WTC11 (cell line): ENCODE measurements around the gene ADAM8. TPM values are rescaled to one million over a fixed set of nuclear protein-coding genes. Genes with fewer than 3 reads are reported as not detected.
"Not testable (repeated sequence)": the region's sequence is repeated elsewhere in the genome, so short reads cannot be mapped to it uniquely, and the experiment has no call there.

ENCODE experiments used
- ATAC-seq: fragments of 200-7000 bp; cut with Tn5 transposase; 2 replicates; pipeline ENCODE4 v1.10.0; 2021; ENCODE audit warnings: mild to moderate bottlenecking, moderate library complexity
- CTCF ChIA-PET: fragments of 300-600 bp; sonication (Branson Sonifier 250); formaldehyde crosslinking; loops from one replicate; lab custom pipeline; 2021; ENCODE audit warnings: antibody characterized with exemption; lab: Charles Lee
- POLR2A ChIA-PET: fragments of 350-600 bp; sonication (Branson Sonifier 250); formaldehyde crosslinking; loops from one replicate; lab custom pipeline; 2021; ENCODE audit warnings: antibody characterized with exemption; lab: Charles Lee
- DNase-seq: peaks from one replicate; pipeline ENCODE4 v3.0.0; 2021; ENCODE audit warnings: low spot score
- H3K27ac Mint-ChIP-seq: 2 replicates; pipeline ENCODE4 v1.8.0; 2021; ENCODE audit warnings: mixed read lengths
- H3K27me3 Mint-ChIP-seq: 2 replicates; pipeline ENCODE4 v1.8.0; 2021; ENCODE audit warnings: low read depth, mild to moderate bottlenecking, moderate library complexity, mixed read lengths
- H3K36me3 Mint-ChIP-seq: 2 replicates; pipeline ENCODE4 v1.8.0; 2021; ENCODE audit warnings: mixed read lengths
- H3K4me1 Mint-ChIP-seq: 2 replicates; pipeline ENCODE4 v1.8.0; 2022; ENCODE audit warnings: mixed read lengths
- H3K4me3 Mint-ChIP-seq: 2 replicates; pipeline ENCODE4 v1.8.0; 2021; ENCODE audit warnings: mild to moderate bottlenecking, moderate library complexity, mixed read lengths
- H3K9me3 Mint-ChIP-seq: 2 replicates; pipeline ENCODE4 v1.8.0; 2021; ENCODE audit warnings: mixed read lengths
- NFE2L1 ChIP-seq: sonication (generic); formaldehyde crosslinking; IDR thresholded peaks from 2 replicates; pipeline ENCODE4 v1.8.1; 2023; ENCODE audit warnings: missing genetic modification reagents
- NFYB ChIP-seq: sonication (generic); formaldehyde crosslinking; conservative IDR thresholded peaks from 2 replicates; pipeline ENCODE4 v1.8.0; 2022; ENCODE audit warnings: low read depth, missing genetic modification reagents
- NR1H2 ChIP-seq: sonication (generic); formaldehyde crosslinking; IDR thresholded peaks from 2 replicates; pipeline ENCODE4 v1.9.0; 2021; ENCODE audit warnings: mild to moderate bottlenecking, moderate library complexity, missing genetic modification reagents
- NR2C2 ChIP-seq: sonication (generic); formaldehyde crosslinking; IDR thresholded peaks from 2 replicates; pipeline ENCODE4 v1.8.0; 2022; ENCODE audit warnings: mild to moderate bottlenecking, missing genetic modification reagents
- SP1 ChIP-seq: sonication (generic); formaldehyde crosslinking; conservative IDR thresholded peaks from 2 replicates; pipeline ENCODE4 v1.8.1; 2022; ENCODE audit warnings: missing genetic modification reagents
- ZNF121 ChIP-seq: sonication (generic); formaldehyde crosslinking; IDR thresholded peaks from 2 replicates; pipeline ENCODE4 v1.8.0; 2023; ENCODE audit warnings: missing genetic modification reagents
- total RNA-seq: library from RNA; stranded (reverse); gene quantifications from 3 replicates; pipeline ENCODE4 v1.2.3, GENCODE V29; 2021
- TF ChIP-seq, protein P1 (sequence below): sonication (generic); formaldehyde crosslinking; IDR thresholded peaks from 2 replicates; pipeline ENCODE4 v1.8.0; 2022; ENCODE audit warnings: missing genetic modification reagents
- TF ChIP-seq, protein P2 (sequence below): sonication (generic); formaldehyde crosslinking; IDR thresholded peaks from 2 replicates; pipeline ENCODE4 v1.8.1; 2023; ENCODE audit warnings: mild to moderate bottlenecking, missing genetic modification reagents
- TF ChIP-seq, protein P3 (sequence below): sonication (generic); formaldehyde crosslinking; IDR thresholded peaks from 2 replicates; pipeline ENCODE4 v1.8.0; 2023; ENCODE audit warnings: missing genetic modification reagents, mild to moderate bottlenecking, borderline replicate concordance
- TF ChIP-seq, protein P4 (sequence below): fragments of 250-450 bp; sonication (Bioruptor Pico); IDR thresholded peaks from 2 replicates; pipeline ENCODE4 v1.9.0; 2021; ENCODE audit warnings: mild to moderate bottlenecking, borderline replicate concordance

The ADAM8 gene
- total RNA-seq, 1 experiment from 2014 or later: 7.2 TPM

DNA sequence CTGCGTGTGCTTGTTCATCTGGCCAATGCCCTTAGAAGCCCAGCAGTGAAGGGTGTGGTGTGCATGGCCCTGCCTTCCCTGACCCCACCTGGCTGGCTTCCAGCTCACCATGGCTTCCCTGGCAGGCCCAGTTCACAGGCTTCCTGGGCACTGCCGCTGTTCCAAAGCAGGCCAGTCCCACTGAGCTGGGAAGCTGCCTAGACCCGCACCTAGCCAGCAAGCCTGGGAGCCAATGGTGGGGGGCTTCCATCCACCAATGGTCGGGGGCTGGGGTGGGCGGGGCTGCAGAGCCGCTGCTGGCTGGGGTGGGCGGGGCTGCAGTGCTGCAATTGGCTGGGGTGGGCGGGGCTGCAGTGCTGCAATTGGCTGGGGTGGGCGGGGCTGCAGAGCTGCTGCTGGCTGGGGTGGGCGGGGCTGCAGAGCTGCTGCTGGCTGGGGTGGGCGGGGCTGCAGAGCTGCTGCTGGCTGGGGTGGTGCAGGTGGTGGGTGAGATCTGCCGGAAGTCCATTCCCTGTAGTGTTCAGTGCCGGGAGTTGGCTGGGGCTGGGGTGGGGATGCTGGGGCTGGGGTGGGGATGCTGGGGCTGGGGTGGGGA is 47.6 kb upstream of the ADAM8 start:
- ATAC-seq (peak; percentile 61), DNase-seq (peak; percentile 80)
- Mint-ChIP-seq H3K4me3 (no peak overlapping the region; the same call in 1 of the 2 replicates), H3K4me1 (peaks cover 12% of the 10 kb centered on the region), H3K9me3 (peaks cover 8% of the 10 kb centered on the region), H3K27ac (no peak overlapping the region), H3K36me3 (0 out of 2 replicates have a peak, but pooled peaks cover 2% of the 10 kb centered on the region)
- POLR2A ChIA-PET: no interaction called here
- CTCF ChIA-PET: interaction anchor here (0.5 to 2.0 kb wide), 8 partner anchors 9 to 578 kb away, joined by 3 to 14 read pairs (median 6); partner anchors contain the start of genes FUOM and PRAP1
- TF ChIP-seq ZNF121 (CRISPR knock-in tag) (peak; percentile 46; the same call in 1 of the 2 replicates), SP1 (CRISPR knock-in tag) (no peak)
- TF ChIP-seq, protein P1, sequence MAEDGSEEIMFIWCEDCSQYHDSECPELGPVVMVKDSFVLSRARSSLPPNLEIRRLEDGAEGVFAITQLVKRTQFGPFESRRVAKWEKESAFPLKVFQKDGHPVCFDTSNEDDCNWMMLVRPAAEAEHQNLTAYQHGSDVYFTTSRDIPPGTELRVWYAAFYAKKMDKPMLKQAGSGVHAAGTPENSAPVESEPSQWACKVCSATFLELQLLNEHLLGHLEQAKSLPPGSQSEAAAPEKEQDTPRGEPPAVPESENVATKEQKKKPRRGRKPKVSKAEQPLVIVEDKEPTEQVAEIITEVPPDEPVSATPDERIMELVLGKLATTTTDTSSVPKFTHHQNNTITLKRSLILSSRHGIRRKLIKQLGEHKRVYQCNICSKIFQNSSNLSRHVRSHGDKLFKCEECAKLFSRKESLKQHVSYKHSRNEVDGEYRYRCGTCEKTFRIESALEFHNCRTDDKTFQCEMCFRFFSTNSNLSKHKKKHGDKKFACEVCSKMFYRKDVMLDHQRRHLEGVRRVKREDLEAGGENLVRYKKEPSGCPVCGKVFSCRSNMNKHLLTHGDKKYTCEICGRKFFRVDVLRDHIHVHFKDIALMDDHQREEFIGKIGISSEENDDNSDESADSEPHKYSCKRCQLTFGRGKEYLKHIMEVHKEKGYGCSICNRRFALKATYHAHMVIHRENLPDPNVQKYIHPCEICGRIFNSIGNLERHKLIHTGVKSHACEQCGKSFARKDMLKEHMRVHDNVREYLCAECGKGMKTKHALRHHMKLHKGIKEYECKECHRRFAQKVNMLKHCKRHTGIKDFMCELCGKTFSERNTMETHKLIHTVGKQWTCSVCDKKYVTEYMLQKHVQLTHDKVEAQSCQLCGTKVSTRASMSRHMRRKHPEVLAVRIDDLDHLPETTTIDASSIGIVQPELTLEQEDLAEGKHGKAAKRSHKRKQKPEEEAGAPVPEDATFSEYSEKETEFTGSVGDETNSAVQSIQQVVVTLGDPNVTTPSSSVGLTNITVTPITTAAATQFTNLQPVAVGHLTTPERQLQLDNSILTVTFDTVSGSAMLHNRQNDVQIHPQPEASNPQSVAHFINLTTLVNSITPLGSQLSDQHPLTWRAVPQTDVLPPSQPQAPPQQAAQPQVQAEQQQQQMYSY (CRISPR knock-in tag): peak; percentile 76; the same call in 1 of the 2 replicates
- TF ChIP-seq, all 79 proteins: peak for 2
- peaks cover 61% of the 10 kb centered on the region for H3K27me3 Mint-ChIP-seq

DNA sequence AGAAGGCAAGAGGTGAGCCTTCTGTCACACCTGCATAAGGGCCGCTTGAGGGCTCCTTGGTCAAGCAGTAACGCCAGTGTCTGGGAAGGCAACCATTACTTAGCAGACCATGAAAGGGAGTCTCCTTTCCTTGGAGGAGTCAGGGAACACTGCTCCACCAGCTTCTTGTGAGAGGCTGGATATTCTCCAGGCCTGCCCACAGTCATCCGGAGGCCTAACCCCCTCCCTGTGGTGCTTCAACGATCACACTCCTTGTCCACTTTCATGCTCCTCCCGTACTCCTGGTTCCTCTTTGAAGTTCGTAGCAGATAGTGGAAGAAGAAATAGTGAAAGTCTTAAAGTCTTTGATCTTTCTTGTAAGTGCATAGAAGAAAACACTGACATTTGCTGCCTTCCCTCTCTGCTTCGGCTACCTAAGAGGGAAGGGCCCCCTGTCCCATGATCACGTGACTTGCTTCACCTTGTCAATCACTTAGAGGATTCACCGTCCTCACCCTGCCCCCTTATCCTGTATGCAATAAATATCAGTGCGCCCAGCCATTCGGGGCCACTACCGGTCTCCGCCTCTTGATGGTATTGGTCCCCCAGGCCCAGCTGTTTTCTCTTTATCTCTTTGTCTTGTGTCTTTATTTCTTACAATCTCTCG is 45.5 kb upstream of the ADAM8 start:
- H3K4me3 Mint-ChIP-seq, H3K9me3 Mint-ChIP-seq, DNase-seq, H3K4me1 Mint-ChIP-seq, H3K36me3 Mint-ChIP-seq, H3K27ac Mint-ChIP-seq, POLR2A ChIA-PET, ATAC-seq, CTCF ChIA-PET: not testable (repeated sequence)
- peaks cover 48% of the 10 kb centered on the region for H3K27me3 Mint-ChIP-seq

DNA sequence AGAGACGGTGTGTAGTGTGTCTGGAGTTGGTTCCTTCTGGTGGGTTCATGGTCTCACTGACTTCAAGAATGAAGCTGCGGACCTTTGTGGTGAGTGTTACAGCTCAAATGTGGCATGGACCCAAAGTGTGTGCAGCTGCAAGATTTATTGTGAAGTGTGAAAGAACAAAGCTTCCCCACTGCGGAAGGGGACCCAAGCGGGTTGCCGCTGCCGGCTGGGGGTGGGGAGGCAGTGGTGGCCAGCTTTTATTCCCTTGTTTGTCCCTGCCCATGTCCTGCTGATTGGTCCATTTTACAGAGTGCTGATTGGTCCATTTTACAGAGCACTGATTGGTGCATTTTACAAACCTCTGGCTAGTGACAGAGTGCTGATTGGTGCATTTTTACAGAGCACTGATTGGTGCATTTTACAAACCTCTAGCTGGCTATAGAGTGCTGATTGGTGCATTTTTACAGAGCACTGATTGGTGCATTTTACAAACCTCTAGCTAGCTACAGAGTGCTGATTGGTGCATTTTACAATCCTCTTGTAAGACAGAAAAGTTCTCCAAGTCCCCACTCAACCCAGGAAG is 44.3 kb upstream of the ADAM8 start:
- POLR2A ChIA-PET, DNase-seq, ATAC-seq, H3K36me3 Mint-ChIP-seq, H3K4me3 Mint-ChIP-seq, H3K27ac Mint-ChIP-seq, CTCF ChIA-PET, H3K4me1 Mint-ChIP-seq, H3K9me3 Mint-ChIP-seq: not testable (repeated sequence)
- peaks cover 35% of the 10 kb centered on the region for H3K27me3 Mint-ChIP-seq
- TF ChIP-seq NFYB (CRISPR knock-in tag): peak; percentile 32; the same call in 1 of the 2 replicates

DNA sequence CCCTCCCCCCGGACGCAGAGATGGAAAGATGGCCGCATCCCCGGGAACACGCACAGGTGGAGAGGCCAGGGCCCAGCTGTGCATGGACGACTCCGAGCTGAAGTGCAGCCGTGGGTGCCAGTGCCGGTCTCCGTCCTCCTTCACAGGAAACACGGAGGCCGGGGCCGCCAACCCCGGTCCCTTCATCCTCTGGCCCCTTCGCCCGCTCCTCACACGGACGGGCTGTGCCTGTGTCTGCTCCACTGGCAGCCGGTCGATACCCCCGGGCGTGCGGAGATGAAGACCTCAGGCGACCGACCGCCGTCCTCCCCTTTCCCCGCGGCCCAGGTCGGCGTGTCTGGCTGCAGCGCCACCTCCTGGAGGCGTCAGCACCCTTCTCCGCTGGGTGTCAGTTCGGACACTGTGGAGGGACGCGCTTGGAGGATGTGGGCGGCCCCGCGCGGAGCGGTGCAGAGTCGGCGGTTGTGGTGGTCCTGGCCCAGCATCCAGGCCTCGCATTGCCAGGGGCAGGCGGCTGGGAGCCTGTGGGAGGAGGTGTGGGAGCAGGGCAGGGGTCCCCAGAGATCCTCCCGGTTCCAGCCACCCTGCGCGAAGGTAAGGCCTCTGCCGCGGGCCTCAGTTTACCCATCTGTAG is 41.9 kb upstream of the ADAM8 start:
- ChIA-PET CTCF (interaction anchor here (0.6 to 2.5 kb wide), 4 partner anchors 11 to 1011 kb away, joined by 3 to 20 read pairs (median 7); partner anchors contain the start of gene STK32C), POLR2A (no interaction called here)
- Mint-ChIP-seq H3K9me3 (peaks cover 8% of the 10 kb centered on the region), H3K4me1 (0 out of 2 replicates have a peak, but pooled peaks cover 3% of the 10 kb centered on the region), H3K36me3 (0 out of 2 replicates have a peak, but pooled peaks cover 2% of the 10 kb centered on the region), H3K27ac (no peak overlapping the region), H3K4me3 (peak overlapping the region; percentile 58), H3K27me3 (peaks cover 26% of the 10 kb centered on the region)
- DNase-seq: peak; percentile 86
- ATAC-seq: peak; percentile 98
- TF ChIP-seq NR2C2 (CRISPR knock-in tag) (no peak), NR1H2 (CRISPR knock-in tag) (no peak), NFE2L1 (CRISPR knock-in tag) (no peak; the same call in 1 of the 2 replicates)
- TF ChIP-seq, protein P2, sequence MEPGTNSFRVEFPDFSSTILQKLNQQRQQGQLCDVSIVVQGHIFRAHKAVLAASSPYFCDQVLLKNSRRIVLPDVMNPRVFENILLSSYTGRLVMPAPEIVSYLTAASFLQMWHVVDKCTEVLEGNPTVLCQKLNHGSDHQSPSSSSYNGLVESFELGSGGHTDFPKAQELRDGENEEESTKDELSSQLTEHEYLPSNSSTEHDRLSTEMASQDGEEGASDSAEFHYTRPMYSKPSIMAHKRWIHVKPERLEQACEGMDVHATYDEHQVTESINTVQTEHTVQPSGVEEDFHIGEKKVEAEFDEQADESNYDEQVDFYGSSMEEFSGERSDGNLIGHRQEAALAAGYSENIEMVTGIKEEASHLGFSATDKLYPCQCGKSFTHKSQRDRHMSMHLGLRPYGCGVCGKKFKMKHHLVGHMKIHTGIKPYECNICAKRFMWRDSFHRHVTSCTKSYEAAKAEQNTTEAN (CRISPR knock-in tag): peak; percentile 76; the same call in 1 of the 2 replicates
- TF ChIP-seq, protein P3, sequence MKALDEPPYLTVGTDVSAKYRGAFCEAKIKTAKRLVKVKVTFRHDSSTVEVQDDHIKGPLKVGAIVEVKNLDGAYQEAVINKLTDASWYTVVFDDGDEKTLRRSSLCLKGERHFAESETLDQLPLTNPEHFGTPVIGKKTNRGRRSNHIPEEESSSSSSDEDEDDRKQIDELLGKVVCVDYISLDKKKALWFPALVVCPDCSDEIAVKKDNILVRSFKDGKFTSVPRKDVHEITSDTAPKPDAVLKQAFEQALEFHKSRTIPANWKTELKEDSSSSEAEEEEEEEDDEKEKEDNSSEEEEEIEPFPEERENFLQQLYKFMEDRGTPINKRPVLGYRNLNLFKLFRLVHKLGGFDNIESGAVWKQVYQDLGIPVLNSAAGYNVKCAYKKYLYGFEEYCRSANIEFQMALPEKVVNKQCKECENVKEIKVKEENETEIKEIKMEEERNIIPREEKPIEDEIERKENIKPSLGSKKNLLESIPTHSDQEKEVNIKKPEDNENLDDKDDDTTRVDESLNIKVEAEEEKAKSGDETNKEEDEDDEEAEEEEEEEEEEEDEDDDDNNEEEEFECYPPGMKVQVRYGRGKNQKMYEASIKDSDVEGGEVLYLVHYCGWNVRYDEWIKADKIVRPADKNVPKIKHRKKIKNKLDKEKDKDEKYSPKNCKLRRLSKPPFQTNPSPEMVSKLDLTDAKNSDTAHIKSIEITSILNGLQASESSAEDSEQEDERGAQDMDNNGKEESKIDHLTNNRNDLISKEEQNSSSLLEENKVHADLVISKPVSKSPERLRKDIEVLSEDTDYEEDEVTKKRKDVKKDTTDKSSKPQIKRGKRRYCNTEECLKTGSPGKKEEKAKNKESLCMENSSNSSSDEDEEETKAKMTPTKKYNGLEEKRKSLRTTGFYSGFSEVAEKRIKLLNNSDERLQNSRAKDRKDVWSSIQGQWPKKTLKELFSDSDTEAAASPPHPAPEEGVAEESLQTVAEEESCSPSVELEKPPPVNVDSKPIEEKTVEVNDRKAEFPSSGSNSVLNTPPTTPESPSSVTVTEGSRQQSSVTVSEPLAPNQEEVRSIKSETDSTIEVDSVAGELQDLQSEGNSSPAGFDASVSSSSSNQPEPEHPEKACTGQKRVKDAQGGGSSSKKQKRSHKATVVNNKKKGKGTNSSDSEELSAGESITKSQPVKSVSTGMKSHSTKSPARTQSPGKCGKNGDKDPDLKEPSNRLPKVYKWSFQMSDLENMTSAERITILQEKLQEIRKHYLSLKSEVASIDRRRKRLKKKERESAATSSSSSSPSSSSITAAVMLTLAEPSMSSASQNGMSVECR: no peak
- TF ChIP-seq, protein P4, sequence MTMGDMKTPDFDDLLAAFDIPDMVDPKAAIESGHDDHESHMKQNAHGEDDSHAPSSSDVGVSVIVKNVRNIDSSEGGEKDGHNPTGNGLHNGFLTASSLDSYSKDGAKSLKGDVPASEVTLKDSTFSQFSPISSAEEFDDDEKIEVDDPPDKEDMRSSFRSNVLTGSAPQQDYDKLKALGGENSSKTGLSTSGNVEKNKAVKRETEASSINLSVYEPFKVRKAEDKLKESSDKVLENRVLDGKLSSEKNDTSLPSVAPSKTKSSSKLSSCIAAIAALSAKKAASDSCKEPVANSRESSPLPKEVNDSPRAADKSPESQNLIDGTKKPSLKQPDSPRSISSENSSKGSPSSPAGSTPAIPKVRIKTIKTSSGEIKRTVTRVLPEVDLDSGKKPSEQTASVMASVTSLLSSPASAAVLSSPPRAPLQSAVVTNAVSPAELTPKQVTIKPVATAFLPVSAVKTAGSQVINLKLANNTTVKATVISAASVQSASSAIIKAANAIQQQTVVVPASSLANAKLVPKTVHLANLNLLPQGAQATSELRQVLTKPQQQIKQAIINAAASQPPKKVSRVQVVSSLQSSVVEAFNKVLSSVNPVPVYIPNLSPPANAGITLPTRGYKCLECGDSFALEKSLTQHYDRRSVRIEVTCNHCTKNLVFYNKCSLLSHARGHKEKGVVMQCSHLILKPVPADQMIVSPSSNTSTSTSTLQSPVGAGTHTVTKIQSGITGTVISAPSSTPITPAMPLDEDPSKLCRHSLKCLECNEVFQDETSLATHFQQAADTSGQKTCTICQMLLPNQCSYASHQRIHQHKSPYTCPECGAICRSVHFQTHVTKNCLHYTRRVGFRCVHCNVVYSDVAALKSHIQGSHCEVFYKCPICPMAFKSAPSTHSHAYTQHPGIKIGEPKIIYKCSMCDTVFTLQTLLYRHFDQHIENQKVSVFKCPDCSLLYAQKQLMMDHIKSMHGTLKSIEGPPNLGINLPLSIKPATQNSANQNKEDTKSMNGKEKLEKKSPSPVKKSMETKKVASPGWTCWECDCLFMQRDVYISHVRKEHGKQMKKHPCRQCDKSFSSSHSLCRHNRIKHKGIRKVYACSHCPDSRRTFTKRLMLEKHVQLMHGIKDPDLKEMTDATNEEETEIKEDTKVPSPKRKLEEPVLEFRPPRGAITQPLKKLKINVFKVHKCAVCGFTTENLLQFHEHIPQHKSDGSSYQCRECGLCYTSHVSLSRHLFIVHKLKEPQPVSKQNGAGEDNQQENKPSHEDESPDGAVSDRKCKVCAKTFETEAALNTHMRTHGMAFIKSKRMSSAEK (CRISPR knock-in tag): no peak
